H1 (cell line): Measurements from ENCODE around the gene GTSE1. TPM values are rescaled to one million over a fixed set of nuclear protein-coding genes. Genes with fewer than 3 reads are reported as not detected.

Source experiments
- CREB1 ChIP-seq: IDR thresholded peaks from 2 replicates; pipeline ENCODE4 v1.6.1; 2012; ENCODE audit warnings: inconsistent platforms
- HDAC6 ChIP-seq: IDR thresholded peaks from one replicate; pipeline ENCODE4 v1.7.1; 2012; ENCODE audit warnings: low read depth, mild to moderate bottlenecking, inconsistent platforms, low read length, moderate library complexity
- POLR2A ChIP-seq, 2 experiments: IDR thresholded peaks; 1 replicate in 1 of 2; 2 replicates in 1 of 2; pipeline ENCODE4 v1.6.1; 2011; ENCODE audit warnings: low read depth in 2 of 2, low read length in 2 of 2, mild to moderate bottlenecking in 2 of 2; ENCODE audit errors: control extremely low read depth in 1 of 2
- RFX5 ChIP-seq: IDR thresholded peaks from 2 replicates; pipeline ENCODE4 v1.6.1; 2011; ENCODE audit warnings: low read depth, low read length, improper control_type of control experiment, borderline replicate concordance
- SIRT6 ChIP-seq: IDR thresholded peaks from one replicate; pipeline ENCODE4 v1.7.1; 2012; ENCODE audit warnings: low read length, inconsistent platforms
- polyA plus RNA-seq, 7 experiments: library from polyadenylated mRNA; depleted of rRNA in 3 of 7; stranded (reverse) in 5 of 7; unstranded in 2 of 7; fragments of >200 nt in 5 of 7; fragments of 200-250 nt in 2 of 7; gene quantifications; 1 replicate in 5 of 7; 2 replicates in 1 of 7; 4 replicates in 1 of 7; pipeline versions ENCODE4 v1.2.1 to v1.2.3, GENCODE V29; 2011 to 2013; ENCODE audit warnings: missing spikeins in 2 of 7, mixed read lengths in 2 of 7
- total RNA-seq: library from RNA; stranded (reverse); fragmentation: NEBNext Ultra II Directional; extraction: Animal tissue kit (Norgen Biotek cat#: 25700); gene quantifications from 2 replicates; pipeline ENCODE4 v1.2.1, GENCODE V29; 2021

Gene GTSE1
- total and polyA plus RNA-seq, 2 of the 8 experiments (the other 6 are each of a cell fraction or from before 2014, with no cell fraction given): 17.5 to 38.6 TPM

DNA sequence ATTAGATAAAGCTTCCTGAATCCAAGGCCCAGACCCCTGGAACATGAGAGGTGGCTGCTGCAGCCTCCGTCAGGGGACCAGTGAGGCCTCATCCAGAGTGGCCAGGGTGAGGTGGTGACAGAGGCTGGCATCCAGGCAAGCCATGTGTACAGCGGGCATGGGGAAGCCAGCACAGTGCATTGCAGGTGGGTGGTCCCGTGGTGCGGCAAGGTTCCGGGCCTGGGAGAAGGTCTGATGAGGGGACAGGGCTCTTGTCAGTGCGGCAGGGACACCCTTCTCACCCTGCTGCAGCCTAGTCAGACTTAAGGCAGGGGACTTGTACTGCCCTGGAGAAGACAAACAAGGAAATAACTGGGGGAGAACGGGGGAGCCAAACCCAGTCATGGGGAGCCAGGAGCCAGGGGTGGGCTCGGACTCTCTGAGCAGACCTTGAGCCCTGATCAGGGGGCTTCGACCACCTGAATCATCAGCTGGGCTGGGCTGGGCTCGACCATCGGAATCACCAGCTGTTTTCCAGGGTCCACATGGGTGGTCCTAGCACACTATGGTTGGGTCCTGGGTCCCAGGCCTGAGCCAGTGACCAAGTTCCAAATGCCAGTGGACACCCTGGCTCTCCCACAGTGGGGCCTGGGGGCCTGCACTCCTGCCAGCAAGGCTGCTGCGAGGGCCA is 23.8 kb upstream of the GTSE1 start (continued):
- TF ChIP-seq RFX5: no peak
- no peak for TF ChIP-seq HDAC6
- no peak for TF ChIP-seq CREB1
- no peak for TF ChIP-seq POLR2A (IDR thresholded peaks at IDR 0.05; ENCODE audit: control extremely low read depth in 1 of 2, low read depth in 2 of 2, low read length in 2 of 2)
- TF ChIP-seq SIRT6: no peak
